PC-3 (cell line): Measurements from ENCODE around the gene PLXDC1.

Source experiments
- EZH2 ChIP-seq: fragments of 300-600 bp; sonication (generic); IDR thresholded peaks from one replicate; pipeline ENCODE4 v1.6.1; 2017; ENCODE audit warnings: antibody characterized with exemption, mild to moderate bottlenecking, low read length; ENCODE audit not compliant: unreplicated experiment
- TF ChIP-seq, protein P1 (sequence below): fragments of 300-600 bp; sonication (generic); conservative IDR thresholded peaks from 2 replicates; pipeline ENCODE4 v1.5.1; 2017; ENCODE audit warnings: antibody characterized with exemption, low read depth, mild to moderate bottlenecking, low read length

DNA sequence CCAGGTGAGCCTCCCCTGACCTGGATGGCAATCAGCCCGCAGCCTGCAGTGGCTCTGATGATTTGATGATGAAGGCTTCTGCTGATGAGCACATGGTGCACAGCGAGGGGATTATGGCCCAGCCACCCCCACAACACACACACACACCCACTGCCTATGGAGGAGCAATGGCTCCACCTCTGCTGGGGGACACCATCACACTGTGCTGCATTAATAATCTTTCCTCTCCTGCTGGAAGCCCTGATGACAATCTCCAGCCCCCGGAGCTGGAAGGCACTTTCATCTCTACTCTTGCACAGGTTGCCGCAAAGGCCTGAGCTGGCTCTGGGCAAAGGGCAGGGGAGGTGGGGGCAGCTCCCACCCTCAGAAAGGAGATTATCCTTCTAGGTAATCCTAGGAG lies 79.9 kb downstream of the PLXDC1 start:
- TF ChIP-seq, protein P1, sequence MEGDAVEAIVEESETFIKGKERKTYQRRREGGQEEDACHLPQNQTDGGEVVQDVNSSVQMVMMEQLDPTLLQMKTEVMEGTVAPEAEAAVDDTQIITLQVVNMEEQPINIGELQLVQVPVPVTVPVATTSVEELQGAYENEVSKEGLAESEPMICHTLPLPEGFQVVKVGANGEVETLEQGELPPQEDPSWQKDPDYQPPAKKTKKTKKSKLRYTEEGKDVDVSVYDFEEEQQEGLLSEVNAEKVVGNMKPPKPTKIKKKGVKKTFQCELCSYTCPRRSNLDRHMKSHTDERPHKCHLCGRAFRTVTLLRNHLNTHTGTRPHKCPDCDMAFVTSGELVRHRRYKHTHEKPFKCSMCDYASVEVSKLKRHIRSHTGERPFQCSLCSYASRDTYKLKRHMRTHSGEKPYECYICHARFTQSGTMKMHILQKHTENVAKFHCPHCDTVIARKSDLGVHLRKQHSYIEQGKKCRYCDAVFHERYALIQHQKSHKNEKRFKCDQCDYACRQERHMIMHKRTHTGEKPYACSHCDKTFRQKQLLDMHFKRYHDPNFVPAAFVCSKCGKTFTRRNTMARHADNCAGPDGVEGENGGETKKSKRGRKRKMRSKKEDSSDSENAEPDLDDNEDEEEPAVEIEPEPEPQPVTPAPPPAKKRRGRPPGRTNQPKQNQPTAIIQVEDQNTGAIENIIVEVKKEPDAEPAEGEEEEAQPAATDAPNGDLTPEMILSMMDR = no peak
- TF ChIP-seq EZH2 = no peak
